A204.1 (cell line): ENCODE results near the gene TGFBR2.

Source experiments
- FAIRE-seq: peaks from 2 replicates; lab custom pipeline; 2012; peaks lifted over from hg19 to GRCh38; lab: Jason Lieb, UNC

The TGFBR2 gene

DNA sequence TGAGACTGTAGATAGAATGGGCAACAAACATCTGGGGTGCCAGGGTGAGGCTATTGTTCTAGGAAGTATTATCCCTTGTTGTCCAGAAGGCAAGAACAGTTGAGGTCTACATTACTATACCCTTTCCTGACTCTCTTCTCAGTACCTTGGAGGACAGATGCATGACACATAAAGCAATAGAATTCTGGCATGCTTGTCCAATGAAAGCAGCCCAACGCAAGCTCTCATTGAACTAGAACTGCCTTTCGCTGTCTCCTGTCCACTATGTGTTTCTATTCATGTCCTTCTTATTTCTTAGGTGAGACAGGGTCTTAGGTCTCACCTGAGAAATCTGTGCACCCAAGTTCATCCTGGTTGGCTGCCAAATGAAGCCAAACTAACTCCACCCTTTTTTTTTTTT, 68.6 kb downstream of the TGFBR2 start:
- FAIRE-seq = no peak

DNA sequence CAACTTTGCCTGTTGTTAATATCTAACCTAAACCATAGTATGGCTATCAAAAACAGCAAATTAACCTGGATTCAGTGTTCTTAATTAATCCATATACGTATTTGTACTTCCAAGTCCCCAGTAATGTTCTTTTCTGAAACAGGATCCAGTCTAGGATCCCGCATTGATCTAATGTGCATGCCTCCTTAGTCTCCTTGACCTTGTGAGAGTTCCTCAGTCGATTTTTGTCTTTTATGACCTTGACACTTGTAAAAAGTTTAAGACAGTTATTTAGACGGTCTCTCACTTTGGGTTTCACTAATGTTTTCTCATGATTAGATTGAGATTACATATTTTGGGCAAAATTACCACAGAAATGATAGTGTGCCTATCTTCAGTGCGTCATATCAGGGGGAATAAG, 69.4 kb downstream of the TGFBR2 start:
- FAIRE-seq = no peak

DNA sequence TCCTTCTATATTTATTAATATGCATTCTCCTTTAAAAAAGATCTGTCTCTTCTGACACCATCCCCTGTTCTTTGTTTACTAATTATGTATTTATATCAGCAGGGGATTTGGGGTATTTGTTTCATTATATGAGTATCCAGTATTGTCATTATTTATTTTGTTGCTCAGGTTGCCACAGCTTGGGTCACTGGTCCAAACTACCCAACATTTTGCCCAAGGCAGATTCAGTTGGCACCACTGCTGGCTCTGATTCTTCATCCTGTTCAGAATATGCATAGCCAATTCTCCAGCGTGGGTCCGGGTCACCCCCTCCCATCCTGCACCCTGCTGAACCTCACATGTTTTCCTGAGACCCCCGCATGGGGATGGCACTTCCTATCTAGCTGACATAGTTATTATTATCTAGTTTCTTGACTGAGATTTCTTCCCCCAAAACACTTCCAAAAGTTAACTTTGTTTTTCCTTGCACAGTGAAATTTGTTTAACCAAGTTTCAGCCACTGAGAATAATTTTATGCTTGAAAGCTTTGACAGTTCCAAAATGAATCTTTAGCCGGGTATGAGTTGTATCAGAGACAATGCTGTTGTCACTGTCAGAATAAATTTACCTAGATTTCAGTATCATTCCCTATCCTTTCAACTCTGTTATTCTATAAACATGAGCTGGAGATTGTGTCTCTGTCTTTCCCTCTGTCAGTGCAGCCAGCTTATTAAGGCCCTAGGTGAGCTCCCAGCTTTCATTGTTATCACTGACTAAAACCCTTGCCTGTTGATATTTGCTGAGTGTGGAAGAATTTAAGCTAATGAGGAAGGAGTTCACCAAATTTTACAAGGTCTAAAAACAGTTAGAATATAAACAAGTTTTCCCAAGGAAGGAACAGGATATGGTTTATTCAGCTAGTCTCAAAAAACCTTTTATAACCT, 70.3 kb downstream of the TGFBR2 start:
- no peak for FAIRE-seq

DNA sequence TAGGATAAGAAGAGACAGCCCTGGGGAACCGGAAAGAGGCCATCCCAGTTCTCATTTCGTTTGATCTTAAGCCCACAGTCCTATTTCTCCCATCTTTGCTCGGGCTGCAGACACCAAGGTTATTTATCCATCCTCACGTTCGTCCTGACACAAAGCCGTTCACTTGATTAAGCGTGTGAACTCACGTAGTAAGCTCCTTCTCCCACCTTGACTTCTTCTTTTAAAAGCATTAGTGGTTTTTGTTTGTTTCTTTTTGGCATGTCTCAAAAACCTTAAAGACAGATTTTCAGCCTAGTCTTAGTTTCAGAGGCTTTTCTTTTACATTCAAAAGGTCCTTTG, 70.9 kb downstream of the TGFBR2 start:
- no peak for FAIRE-seq

DNA sequence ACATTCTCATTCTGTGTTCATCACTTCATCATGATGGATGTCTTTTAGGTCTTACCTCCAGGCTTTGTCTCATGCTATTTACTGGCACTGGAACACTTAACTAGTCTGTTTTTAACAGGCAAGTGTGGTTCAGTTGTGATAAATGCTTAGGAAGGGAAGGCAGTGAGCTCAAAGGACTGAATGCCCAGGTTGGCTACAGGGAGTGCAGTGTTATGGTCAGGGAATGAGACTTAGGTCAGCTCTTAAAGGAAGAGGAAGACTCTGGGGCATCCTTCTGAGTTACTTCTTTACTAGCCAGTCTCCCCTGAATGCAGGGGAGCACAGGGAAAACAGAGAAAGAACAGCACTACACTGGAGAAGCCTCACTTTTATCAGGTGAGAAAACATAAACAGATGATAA, 72.6 kb downstream of the TGFBR2 start:
- FAIRE-seq = no peak

DNA sequence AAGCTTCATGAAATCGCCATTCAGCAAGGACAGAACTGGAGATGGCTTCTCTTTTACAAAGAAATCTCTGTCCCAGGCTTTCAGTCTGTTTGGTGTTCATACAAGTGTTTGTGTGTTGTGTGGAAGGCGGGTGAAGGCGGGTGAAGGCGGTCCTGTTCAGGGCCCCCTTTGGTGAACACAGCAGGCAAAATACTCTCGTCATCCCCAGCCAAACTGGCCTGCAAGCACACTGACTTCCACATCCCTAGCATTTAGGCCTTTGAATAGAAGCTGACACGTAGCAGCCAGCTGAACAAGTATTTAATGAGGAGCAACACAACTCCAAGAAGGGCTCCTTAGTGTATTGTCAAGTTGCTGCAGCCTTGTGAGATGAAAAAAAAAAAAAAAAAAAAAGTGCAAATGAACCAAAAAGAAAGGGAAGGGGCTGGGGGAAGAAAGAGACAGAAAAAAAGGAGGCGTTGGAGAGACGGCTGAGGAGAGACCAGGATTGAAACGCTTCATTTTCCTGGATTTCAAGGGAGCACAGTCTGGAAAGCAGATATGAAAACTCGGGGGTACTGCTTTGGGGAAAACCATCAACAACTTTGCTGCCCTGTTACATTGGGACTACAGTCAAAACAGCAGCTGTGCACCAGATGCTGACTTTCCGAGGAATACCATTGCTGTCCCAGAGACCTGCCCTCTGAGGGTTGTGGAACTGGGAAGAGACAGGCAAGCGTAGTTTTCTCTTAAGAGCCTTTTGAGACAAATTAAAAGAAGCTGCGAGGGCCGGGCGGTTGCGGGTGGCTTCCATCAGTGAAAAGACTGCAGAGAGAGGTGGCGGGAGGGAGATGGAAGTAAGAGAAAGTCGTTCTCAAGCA, 74.6 kb downstream of the TGFBR2 start:
- FAIRE-seq = no peak

DNA sequence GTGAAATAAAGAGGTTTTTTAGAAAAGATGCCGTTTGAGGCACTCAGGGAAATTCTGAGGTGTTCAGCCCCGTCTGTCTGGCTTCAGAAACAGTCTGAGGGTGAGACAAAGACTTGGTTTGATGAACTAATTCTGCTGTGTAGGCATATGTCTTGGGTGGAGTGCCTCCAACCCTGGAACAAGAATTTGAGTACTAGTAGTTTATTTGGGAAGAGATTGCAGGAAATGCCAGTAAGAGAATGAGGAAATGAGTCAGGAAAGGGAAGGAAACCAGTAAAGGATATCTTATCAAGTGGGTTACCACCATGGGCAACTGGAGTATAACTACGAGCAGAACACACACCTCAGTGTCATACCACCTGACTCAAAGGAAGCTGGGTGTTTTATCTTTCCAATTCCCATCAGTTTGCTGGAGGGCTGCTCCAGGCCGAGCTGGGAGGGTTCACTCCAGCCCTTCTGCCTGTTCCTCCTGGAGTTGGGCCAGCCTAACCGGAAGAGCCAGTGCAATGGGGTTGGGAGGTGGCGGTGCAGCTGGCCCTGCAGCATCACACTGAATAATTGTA, 75.3 kb downstream of the TGFBR2 start:
- FAIRE-seq = no peak

DNA sequence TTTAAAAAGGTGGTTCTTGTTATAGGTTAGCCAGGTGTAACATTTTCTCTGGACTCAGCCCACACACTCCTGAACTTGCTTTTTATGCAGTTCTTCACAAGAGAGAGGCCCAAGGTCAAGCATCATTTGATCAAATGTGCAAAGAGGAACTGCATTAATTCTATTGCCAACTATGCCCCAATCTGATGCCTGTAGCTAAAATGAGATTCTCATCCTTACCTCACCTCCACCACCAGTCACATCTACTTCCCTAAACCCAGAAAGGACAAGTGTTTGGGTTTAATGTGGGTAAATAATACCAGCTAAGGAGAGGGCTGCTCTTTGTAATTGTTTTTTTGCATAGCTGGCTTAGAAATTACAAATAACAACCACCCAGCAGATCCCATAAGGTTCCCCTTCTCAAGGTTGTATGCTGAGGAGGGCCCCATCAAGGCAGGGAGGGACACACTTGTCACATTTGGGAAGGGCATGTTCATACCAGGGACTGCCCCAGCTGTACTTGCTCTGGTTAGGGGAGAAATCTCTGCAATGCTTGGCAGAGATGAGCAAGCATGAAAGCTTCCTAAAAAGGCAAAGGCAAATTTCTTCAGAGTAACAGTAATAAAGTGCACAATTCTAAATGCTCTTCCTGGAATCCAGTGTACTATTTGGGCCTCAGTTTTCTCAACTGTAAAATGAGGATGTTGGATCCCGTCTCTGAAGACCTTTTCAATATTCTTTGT, 76.2 kb downstream of the TGFBR2 start:
- no peak for FAIRE-seq

DNA sequence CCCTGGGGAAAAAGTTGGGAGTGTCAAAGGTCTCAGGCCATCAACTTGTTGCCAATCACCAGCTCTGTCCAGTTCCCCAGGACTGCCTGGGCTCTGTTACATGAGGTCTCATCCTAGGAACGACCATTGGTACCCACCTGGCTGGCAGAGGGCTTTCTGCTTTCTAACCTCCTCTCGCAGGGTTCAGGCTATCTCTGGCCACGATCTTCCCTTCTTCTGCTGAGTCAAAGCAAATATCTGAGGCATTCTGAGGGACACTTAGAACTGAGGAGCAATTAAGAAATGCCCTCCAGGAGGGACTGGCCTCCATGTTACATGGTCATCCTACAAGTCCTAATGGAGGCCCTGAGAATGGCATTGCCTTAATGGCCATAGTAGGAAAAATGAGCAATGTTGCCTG, 77.4 kb downstream of the TGFBR2 start:
- no peak for FAIRE-seq

DNA sequence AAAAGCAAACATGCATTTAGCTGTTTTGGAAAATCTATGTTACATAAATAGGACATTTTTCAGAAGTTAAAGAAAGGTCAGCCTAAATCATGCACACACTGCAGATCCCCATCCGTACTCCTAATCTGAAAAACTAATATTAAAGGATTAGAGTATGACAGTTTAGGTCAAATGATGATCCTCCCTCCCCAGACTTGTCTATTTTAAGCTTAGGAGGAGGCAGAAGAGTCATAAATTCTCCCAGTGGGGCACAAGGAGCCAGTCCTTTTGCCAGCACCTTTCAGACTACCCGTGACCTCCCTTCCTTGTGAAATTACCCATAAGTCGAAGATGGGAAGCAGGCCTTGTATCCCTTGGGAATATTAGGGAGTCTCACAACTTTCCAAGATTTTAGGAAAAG, 78.0 kb downstream of the TGFBR2 start:
- no peak for FAIRE-seq

DNA sequence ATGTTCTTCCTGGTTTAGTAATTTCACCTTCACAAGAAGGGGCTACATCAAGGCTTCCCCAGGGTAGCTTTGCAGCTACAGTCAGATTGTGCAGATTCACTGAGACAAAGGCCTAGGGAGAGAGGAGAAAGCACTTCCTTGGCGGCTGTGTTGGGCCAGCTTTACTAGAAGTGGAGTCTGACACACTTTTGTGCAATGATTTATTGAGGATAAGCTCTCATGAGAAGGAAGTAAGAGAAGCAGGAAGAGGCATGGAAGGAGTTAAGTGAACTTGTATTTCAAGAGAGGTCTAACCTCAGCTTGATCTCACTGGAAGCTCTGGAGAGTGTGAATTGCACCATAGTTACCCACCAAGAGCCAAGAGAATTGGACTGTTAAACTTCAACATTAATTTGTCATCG, 78.9 kb downstream of the TGFBR2 start:
- FAIRE-seq = no peak

DNA sequence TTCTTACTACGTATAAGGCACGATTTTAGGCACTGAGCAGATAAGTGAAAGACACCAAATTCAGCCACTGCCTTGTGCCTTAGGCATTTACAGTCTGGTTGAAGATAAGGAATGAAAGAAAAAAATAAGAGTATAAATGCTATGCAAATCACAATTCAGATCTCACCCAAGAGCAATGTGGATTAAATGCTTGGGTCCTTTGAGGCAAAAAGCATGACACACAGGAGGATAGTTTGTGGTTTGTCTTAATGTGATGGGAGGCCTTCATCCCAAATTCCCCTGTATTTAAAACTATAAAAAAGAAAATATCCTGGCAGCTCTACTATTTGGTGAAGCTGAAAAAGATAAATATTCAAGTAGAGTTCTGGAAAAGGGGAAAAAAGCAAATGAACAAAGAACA, 79.8 kb downstream of the TGFBR2 start:
- no peak for FAIRE-seq

DNA sequence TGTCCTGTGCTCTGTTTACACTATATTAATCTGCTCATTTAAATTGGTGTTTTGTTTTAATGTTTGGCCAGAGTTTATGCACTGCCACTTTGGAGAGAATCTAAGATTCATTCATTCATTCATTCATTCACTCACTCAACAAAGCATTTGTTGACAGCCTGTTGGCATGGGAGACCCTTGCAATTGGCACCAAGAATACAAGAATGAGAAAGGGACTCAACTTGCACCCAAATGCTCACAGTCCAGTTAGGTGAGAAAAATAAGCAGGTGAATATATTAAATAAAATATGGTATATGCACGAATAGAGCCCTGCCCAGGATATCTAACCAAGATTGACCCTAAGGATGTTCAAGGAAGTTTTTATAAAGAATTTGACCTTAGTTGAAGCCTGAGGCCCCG, 80.4 kb downstream of the TGFBR2 start:
- FAIRE-seq = no peak

DNA sequence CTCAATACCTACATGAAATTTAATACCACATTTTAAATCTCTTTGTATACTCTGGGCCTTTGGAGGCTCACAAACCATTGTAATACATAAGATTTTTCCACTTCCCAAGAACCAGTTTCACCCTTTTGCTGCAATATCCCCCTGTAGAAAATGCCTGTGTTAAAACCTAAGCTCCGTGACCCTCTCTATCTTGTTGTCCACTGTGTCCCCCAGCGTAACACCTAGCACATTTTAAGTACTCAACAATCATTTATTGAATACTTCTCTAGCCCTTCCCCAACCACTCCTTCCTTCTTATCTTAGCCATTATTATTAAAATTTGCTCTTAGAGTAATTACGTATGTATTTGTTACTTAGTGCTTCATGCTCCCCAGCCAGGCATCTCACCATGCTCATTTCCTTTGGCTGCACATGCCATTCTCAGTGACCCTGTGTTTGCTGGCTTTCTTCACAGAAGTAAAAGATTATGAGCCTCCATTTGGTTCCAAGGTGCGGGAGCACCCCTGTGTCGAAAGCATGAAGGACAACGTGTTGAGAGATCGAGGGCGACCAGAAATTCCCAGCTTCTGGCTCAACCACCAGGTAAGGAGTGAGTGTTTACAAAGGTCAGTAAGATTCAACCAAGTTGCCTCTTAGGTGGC, 81.6 kb downstream of the TGFBR2 start:
- no peak for FAIRE-seq

DNA sequence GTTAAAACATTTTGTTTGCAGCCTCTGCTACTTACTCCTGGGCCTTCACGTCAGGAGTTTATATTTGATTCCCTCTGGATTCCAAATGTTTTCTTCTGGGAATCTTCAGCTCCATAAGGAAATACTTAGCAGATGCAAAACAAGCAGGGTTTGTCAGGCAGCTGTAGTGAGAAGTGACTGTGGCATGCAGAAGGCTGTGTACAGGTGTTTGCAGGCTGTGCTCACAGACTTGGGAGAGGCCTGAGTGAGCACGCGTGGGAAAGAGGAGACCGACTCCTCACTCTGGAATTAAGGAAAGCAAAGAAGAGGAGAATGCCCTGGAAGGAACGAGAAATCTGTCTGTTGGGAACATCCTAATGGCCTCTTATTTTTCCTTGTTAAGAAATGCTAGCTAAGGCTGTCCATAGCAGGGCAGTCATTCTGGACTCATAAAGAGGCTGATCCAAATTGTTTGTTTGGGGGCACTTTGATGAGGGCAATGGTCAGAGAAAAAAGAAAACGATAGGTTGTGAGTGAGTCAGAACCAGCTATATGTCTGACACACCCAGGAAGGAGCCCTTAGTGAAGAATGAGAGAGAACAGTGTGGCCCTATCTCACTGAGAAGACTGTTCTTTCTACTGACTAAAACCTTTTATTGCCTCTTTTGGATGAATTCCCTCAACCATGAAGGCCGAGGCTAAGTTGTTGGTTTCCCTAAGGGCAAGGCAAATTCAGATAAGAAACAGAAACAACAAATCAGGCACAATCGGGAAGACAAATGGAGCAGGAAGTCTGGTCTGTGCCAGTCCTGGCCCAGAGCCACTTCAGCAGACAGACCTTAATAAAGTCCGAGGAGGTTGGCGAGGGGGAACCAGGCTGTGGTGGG, 82.6 kb downstream of the TGFBR2 start:
- FAIRE-seq = no peak

DNA sequence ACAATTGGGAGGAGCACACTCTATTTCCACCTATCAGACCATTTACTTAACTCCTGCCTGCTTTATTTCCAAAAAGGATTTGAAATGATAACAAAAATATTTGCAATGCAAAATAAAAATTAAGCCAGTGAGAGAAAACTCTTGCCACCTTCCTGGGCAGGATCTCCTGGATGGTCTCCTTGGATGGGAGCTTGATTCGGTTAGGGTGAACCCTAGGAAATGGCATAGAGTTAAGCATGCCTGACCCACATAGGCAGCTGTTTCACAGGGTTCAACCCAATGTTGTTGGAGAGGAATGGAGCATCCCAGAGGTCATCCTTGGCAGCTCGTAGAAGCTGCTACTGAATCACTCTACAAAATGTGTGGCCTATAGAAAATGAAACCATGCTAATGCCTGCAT, 83.8 kb downstream of the TGFBR2 start:
- FAIRE-seq = no peak

DNA sequence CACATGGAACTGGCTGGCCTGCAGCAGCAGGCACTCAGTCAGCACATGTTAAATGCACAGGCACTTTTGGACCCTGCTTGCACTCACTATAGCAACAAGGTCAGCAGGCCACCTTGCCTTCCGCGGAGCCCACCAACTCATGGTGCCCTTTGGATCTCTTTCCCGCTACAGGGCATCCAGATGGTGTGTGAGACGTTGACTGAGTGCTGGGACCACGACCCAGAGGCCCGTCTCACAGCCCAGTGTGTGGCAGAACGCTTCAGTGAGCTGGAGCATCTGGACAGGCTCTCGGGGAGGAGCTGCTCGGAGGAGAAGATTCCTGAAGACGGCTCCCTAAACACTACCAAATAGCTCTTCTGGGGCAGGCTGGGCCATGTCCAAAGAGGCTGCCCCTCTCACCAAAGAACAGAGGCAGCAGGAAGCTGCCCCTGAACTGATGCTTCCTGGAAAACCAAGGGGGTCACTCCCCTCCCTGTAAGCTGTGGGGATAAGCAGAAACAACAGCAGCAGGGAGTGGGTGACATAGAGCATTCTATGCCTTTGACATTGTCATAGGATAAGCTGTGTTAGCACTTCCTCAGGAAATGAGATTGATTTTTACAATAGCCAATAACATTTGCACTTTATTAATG, 85.0 kb downstream of the TGFBR2 start:
- no peak for FAIRE-seq

DNA sequence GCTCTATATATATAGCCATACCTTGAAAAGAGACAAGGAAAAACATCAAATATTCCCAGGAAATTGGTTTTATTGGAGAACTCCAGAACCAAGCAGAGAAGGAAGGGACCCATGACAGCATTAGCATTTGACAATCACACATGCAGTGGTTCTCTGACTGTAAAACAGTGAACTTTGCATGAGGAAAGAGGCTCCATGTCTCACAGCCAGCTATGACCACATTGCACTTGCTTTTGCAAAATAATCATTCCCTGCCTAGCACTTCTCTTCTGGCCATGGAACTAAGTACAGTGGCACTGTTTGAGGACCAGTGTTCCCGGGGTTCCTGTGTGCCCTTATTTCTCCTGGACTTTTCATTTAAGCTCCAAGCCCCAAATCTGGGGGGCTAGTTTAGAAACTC, 85.5 kb downstream of the TGFBR2 start:
- FAIRE-seq = no peak

DNA sequence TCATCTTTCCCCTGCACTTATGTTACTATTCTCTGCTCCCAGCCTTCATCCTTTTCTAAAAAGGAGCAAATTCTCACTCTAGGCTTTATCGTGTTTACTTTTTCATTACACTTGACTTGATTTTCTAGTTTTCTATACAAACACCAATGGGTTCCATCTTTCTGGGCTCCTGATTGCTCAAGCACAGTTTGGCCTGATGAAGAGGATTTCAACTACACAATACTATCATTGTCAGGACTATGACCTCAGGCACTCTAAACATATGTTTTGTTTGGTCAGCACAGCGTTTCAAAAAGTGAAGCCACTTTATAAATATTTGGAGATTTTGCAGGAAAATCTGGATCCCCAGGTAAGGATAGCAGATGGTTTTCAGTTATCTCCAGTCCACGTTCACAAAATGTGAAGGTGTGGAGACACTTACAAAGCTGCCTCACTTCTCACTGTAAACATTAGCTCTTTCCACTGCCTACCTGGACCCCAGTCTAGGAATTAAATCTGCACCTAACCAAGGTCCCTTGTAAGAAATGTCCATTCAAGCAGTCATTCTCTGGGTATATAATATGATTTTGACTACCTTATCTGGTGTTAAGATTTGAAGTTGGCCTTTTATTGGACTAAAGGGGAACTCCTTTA, 86.2 kb downstream of the TGFBR2 start:
- FAIRE-seq = no peak

DNA sequence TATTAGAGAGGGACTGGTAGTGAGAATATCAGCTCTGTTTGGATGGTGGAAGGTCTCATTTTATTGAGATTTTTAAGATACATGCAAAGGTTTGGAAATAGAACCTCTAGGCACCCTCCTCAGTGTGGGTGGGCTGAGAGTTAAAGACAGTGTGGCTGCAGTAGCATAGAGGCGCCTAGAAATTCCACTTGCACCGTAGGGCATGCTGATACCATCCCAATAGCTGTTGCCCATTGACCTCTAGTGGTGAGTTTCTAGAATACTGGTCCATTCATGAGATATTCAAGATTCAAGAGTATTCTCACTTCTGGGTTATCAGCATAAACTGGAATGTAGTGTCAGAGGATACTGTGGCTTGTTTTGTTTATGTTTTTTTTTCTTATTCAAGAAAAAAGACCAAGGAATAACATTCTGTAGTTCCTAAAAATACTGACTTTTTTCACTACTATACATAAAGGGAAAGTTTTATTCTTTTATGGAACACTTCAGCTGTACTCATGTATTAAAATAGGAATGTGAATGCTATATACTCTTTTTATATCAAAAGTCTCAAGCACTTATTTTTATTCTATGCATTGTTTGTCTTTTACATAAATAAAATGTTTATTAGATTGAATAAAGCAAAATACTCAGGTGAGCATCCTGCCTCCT, 87.2 kb downstream of the TGFBR2 start:
- no peak for FAIRE-seq
